Myocyte (in vitro differentiated cells): ENCODE results near the gene NINJ2. TPM values are rescaled to one million over a fixed set of nuclear protein-coding genes. Genes with fewer than 3 reads are reported as not detected.

Experiments
- DNase-seq: peaks from one replicate; pipeline ENCODE4 v3.0.0-alpha.2; 2012; ENCODE audit warnings: low read depth
- total RNA-seq: library from RNA; depleted of rRNA; stranded (reverse); fragments of >200 nt; gene quantifications from 2 replicates; pipeline ENCODE4 v1.2.3, GENCODE V29; 2014

The NINJ2 gene
- total RNA-seq, 1 donor from 2014 or later, result 0.13 TPM

DNA sequence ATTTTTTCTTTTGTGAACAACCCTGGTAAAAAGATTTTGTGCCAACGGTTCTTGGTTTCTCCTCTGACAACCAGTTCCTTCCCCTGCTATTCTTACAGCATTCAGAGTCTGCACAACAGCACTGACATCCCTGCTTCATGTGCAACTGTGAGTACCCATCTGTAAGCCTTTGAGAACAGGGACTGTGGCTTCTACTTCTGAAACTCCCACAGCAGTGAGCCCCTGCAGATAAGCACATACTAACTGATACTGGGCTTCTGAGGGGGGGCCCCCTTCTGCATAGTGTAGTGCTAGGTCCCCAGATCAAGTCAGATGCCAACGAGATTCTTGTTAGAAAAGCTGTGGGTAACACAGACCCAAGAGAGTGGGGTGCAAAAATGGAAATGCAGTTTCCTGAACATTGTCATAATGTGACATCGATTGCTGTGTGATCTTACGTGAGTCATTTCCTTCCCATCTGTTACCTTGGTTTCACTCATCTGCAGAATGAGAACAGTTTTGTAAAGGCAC is 11.1 kb upstream of the NINJ2 start:
- no peak for DNase-seq

DNA sequence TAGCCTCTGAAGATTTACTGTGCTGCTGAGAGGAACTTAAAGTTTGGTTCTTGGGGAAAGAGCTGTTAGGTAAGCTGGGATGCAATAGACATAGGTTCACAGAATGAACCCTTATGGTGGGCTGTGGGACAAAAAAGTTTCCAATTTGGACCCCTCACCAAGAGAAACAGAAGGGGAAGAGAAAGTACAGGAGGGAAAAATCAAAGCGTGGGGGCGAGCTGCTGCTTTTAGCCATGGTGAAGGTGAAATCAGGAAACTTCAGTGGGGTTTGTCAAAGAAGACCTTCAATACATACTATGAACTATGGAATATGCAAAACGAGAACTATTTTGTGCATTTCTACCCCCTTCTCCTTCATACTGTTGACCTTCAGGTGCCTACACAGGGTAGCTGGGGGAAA is 10.6 kb upstream of the NINJ2 start:
- DNase-seq, result no peak

DNA sequence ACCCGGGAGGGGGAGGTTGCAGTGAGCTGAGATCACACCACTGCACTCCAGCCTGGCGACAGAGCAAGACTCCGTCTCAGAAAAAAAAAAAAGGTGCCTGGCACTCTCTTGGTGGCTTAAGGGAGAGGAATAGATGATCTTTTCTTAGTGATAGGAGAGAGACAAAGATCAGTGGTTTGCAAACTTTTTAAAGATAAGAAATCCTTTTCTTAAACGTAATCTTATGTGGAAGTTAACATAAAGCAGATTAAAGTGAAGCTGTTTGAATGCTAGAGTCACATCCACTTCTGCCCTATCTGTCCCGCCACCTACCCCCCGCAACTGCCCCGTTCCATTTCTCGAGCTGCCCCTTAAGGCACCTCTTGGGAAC is 6.3 kb upstream of the NINJ2 start:
- DNase-seq, result no peak

DNA sequence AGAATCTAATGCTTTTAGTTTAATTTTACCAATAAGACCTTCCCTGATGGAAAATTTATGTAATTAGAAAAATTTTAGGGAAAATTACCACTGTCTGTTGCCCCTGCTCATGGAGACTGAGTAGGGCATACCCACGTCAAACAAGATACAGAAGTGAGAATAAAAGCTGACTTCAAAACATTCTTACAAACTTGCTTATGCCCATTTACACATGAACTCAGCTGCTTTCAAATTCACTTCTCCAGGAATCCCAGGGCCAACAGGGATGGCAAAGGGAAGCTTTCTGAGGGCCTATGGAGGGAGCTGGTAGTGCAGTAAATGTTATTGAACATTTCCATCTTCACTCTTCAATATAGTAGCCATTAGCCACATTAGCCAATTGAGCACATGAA is 4.8 kb upstream of the NINJ2 start:
- DNase-seq, result no peak

DNA sequence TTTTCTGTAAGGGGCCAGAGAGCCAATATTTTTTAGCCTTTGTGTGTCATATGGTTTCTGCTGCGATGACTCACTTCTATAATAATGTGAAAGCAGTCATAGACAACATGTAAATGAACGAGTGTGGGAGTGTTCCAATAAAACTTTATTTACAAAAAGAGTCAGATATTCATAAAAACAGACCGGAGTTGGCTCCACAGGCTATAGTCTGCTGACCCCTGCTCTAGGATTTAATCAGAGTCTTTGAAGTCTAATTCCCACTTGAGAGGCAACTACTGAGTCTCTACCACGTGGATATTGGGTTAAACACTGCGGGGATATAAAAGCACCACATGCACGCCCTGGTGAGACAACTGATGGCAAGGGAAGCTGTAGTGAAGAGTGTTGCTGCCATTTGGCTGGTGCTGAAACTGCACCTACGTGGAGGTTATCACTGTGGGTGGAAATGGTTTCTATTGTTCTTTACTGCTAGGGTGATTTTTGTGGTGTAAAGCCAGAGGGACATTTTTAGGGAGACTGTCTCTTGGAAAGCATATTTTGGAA is 3.6 kb upstream of the NINJ2 start:
- peak; percentile 6 for DNase-seq

DNA sequence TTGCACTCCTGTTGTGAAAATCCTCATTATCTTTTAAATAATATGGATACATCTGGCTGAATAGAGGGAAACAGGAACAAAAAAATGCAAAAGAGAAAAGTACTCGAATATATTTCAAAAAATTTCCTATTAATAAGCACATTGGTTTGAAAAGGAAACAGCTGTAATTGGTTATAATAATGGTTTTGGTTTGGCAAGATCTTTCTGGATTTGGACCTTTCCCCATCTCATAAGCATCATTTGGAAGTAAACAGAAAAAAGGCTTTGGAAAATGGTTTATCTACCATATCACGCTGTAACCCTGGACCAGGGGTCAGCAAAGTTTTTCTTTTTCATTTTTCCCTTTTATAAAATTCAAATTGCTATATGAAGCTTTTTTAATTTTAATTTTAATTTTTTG is 2.8 kb upstream of the NINJ2 start:
- DNase-seq, result no peak

DNA sequence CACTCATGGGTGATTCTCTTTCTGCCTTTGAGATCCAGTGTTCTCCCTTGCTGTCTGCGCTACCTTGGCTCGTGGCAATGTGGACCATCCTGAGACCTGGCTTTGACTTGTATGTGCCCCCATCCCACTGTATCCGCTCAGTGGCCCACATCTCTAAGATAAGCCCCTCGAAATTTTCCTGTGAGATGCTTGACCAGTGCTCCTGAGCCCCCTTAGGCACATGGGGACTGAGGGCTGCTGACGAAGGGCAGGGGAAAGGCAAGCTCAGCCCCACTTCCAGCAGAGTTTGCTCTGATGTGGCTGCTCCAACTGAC is 1.5 kb upstream of the NINJ2 start:
- DNase-seq, result no peak

DNA sequence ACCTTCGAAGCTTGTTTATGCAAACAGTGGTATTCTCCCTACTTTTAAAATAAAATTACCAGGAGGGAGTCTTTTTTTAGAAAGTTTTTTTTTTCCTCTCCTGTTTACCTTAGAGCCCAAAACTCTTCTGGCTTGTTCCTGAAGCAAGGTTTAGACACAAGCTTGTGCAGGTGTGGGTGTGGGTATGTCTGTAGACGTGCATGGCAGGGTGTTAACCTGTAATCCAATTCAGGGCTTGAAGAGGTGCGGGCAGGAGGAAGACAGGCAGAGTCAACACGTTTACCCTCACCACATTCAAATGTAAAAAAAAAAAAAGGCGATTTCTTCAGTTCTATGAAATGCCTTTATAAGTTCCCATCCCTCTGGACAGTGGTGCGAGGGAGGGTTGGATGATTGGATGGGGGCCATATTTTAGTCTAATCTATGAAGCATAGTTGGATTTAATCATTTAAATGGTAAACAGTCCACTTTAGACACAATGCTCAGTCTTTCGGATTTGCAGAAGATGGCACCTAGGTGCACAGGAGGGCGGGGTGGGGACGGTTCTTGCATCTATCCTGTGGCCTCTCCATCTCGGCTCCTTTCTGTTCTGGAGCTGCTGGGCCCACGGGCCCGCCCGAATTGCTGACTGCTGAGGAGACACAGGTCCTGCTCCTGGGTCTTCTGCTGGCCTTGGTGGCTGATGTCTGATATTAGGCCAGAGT is 982 bp upstream of the NINJ2 start:
- no peak for DNase-seq

DNA sequence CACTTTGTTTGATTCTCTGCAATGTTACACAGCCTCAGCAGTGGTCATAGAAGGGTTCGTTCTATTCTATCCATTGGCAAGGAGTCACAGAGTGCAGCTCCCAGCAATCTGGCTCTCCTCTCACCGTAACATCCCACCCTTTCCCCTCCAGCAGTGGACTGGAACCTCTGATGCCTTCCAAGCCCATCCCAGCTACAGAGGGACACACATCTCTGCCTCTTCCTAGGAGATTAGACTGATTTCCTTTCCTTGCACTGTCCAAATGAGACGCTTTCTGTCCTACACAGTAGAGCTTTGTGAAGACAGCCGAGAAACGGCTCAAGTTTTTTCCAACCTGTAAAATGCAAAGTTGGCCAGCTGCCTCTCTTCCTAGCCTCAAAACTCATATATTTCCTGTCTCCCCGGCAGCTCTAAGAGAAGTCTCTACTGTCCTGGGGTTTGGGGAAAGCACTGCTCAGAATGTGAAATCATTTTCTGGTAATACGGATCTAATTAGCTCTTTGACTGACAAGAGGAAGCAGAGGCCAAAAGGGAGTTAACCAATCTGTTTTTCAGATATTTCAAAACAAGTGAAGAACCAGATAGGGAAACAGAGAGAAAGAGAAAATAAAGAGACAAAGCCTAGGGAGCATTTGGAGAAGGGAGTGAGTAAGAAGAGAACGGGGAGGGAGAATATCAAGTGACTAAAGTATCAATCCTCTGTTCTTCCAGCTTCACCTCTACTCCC is 516 bp downstream of the NINJ2 start:
- peak; percentile 9 for DNase-seq

DNA sequence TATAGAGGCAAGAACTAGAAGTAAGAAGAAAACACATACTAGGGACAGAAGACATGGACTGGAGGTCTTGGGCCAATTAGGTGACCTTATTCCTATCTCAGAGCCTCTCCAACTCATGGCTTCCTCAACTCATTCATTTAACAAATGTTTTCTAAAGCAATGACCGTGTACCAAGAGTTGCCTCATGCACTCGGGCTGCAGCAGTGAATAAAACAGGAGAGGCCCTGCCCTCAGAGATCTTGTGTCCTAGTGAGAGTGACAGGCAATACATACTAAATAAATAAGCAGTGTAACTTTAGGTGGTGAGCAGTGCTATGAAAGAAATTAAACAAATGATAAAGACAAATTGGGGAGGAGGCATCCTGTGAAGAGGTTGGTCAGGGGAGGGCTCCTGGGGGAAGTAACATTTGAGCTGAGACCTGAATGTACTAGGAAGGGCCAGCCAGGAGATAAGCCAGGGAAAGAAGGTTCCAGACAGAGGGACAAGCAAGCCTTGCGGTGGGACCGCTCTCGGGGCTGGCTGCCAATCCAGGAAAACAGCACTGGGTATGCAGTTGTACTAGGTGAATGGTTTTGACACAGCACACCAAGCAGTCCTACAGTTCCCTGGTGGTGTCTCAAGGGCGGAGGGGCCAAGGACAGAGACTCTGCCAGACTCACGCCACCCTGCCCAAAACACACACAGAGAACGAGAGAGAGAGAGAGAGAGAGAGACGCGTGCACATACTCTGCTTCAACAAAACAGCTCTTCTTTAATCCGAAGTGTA is 1.3 kb downstream of the NINJ2 start:
- no peak for DNase-seq

DNA sequence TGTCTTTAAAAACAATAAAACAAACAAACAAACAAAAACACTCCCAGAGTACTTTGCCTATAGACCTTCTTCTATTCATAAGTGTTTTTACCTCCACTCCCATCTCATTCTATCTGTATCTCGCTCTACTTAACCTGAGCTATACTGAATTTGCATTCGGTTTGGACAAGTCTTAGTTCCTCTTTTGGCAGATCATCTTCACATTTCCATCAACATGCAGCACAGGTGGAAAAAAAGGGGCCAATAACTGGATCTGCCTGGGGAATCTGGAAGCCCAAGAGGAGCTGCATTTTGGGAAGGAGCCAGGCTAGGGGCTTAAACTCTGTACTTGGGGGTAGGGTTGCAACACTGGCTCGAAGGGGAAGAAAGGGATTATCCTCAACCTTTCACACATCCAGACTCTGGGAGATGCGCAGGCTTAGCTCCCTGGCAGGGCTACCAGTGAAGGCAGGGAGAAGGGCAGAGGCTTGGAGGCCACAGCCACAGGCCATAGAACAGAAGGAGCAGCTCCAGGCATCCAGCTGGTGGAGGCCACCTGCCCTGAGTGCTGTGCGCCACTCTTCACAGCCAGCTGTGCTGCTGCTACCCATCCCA is 4.1 kb downstream of the NINJ2 start:
- no peak for DNase-seq

DNA sequence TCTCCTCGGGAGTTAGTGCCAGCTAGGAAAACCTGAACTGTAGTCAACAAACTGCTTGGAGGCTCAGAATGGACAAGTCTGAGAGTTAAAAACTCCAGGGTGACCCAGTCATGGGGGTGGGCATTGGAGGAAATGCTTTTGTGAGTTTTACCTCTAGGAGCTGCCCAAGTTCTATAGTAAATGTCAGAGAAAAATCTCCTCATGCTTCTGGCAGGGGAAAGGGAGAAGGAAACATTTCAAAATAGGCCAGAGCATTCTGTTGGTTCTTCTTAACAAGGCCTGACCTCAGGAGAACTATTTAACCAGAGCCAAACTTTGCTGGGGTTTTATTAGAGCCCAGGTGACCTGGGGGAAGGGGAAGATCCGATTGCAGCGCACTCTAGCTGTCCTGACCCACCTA is 12.3 kb downstream of the NINJ2 start:
- DNase-seq, result peak; percentile 2

DNA sequence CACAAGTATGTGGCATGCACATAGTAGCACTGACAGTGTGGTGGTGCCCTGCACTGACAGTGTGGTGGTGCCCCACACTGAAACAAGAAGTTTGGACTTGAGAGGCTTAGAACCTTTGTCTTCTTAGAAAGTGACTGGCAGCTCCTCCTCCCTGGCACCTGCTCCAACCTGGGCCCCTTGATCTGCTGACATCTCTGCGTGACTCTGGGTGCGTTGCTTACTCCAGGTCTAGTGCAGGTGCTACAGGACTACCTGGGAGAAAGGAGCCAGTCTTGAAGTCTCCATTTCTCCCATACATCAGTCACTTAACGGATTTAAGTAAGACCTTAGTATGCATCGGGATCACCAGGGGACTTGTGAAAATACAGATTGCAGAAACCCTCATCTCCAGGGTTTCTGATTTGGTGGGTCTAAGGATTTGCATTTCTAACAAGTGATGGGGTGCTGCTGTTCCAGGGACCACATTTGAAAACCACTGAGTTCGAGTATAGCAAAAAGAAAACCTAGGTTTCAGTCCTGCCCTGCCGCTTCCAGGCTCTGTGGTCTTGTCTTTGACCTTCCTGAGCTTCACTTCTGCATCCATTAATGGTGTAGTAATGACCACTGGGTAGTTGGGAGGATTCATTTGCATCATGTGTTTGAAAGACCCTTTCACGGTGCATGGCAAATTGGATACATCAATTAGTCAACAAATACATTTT is 15.7 kb downstream of the NINJ2 start:
- DNase-seq, result no peak

DNA sequence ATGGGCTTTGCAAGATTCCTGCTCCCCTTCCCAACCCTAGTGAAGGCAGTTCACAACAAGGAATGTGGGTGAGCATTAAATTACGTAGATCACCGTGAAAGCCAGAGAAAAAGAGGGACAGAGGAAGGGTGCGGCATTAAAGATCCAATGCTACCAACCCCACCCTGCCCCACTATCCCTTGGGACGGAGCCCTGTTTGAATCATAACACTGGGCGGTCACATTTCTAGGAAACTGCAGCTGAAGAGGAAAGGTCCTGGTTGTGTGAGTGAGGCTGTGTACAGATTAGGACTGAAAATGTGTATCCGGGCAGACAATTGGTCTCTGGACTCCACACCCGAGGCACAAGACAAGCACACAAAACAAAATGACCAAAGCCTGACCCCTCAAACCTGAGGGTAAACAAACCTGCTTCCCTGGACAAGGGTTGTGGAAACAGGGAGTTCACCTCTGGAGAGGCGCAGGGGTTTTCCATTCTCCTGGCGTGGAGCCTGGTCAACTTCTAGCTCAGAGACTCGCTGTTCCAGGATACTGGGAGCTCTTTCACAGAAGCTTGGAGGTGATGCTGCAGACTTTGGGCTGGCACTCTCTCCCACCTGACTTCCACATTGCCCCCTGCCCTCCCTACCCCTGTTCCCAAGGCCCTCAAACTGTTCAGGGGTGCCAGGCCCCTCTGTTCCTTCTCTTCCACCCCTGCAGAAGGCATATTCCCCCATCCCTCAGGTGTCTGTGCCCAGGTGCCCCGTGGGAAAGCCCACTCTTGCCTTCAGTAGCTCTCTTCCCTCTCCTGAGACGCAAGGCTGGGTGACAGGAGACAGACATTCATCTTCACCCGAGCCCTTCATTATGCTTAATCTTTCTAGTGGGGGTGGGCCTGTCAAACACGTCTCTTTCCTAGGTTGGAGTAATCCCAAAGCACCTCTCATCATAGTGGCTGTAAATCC is 16.5 kb downstream of the NINJ2 start:
- peak; percentile 47 for DNase-seq

DNA sequence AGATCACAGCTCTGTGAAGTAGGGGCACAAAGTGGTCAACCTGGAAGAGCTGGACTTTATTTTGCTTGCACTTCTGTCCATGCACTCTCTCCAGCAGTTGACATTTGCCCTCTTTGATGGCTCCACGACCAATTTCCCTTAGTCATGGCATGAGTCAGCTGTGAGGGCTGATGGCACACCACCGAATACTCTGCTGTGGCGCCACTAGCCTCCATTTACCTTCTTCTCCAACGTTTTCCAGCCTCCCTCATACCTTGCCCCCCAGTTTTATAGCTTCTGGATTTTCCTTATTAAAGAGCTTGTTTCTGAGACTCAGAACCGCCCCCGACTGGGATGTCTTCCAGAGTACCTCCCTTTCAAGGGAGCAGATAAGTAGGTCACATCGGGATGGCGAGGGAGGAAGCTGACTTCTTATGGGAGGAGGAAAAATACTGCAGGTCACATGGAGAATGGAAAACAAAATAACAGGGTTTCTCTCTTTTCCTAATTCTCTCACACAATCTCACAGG is 17.6 kb downstream of the NINJ2 start:
- DNase-seq, result peak; percentile 80

DNA sequence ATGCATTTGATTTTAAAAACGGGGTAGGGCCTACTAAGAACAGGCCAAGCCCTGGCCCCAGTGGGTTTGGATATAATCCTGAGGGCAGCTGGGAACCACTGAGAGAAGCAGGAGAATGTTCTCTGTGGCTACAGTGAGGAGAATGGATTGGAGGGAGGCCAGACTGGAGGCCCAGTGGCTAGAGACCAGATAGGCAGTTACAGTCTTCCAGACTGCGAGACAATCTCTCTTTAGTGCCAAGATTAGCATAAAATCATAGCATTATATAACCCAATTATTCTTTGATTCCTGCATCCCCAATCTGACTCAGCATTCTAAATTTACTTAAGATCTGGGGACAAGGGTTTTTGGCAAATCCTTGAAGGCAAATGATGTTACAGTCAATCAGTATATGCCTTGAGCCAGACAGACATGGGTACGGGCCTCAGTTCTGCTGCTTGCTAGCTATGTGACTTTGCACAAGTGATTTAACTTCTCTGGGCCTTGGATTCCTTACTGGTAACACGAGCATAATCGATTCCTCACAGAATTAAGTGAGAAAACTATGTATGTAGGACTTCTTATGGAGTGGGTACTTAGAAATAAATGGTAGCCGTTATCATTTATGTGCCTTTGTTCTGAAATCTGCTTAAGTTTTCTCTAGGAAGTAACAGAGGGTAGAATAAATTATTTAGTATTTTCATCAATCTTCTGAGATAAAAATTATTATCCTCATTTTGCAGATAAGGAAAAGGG is 18.3 kb downstream of the NINJ2 start:
- DNase-seq, result peak; percentile 92

DNA sequence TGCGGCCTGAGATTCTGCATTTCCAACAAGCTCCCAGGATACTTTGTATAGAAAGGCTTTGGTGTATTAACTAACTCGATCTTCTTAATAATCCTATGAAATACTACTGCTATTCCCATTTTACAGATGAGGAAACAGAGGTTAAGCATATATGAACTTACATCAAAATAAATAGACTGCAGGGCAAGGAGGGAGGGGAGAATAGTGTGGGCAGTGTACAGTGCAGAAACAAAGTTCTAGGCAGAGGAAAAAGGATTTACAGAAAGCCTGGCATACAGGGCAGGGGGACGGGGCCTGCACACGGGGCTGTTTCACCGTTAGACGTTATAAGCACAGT is 19.0 kb downstream of the NINJ2 start:
- DNase-seq, result peak; percentile 5

DNA sequence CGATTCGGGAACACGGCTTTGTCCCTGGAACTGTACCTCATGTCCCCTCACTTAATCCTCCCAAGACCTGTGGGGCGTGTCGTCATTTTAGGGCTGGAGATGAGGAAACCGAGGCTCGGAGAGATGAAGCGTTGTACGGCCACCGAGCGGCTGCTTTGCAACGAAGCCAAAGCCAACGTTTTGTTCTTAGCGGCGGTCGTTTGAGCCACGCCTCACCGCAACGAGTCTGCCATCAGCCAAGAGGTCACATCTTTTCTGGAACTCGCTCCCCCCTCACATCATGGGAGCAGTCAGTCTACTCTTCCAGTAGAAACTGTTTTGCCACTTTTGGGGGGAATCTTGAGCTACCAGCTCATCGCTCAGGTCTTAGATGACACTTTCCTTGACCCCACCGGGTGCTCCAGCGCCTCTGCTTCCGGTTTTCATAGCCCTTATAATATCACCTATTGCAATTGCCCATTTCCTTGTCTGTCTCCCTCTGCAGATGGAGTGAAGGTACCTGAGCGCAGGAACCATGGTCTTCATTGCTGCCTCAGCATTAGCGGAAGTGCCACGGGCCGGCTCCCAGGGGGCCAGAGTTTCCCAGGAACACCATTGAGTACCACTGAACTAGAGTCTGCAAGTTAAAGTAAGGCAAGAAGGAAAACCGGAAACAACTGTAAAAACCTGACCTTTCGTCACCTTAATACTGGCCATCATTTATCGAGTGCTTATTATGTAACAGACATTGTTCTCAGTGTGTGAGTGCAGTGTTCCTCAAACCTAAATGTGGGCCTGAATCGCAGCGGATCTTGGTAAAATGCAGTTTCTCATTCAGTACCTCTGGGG is 19.6 kb downstream of the NINJ2 start:
- DNase-seq, result no peak
